ENCODE data around the gene RASSF5.
A peak's percentile ranks its signal among the peaks of the same experiment; 100 is the strongest.
"Not testable (repeated sequence)": the region's sequence is repeated elsewhere in the genome, so short reads cannot be mapped to it uniquely, and the experiment has no call there.

Gene RASSF5

GRCh38 chr1:206477110-206477509 lies 30.2 kb upstream of the RASSF5 start:
- DNase-seq (ENCODE audit: low spot score) = no peak

GRCh38 chr1:206477581-206478380 lies 29.6 kb upstream of the RASSF5 start:
- DNase-seq (ENCODE audit: low spot score) = no peak

DNA sequence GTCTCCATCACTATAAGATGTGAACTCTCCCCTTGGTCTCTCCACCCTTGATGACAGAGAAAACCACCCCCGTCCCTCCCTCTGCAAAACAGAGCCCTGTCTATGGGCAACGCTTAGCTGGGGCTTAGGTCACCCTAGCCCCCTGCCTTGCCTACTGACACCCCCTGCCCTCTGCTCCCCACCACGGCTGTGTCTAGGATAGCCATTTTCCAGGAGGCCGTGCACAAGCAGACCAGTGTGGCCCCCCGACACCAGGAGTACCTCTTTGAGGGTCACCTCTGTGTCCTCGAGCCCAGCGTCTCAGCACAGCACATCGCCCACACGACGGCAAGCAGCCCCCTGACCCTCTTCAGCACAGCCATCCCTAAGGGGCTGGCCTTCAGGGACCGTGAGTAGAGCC lies 28.6 kb upstream of the RASSF5 start:
- no peak for DNase-seq (ENCODE audit: low spot score)

DNA sequence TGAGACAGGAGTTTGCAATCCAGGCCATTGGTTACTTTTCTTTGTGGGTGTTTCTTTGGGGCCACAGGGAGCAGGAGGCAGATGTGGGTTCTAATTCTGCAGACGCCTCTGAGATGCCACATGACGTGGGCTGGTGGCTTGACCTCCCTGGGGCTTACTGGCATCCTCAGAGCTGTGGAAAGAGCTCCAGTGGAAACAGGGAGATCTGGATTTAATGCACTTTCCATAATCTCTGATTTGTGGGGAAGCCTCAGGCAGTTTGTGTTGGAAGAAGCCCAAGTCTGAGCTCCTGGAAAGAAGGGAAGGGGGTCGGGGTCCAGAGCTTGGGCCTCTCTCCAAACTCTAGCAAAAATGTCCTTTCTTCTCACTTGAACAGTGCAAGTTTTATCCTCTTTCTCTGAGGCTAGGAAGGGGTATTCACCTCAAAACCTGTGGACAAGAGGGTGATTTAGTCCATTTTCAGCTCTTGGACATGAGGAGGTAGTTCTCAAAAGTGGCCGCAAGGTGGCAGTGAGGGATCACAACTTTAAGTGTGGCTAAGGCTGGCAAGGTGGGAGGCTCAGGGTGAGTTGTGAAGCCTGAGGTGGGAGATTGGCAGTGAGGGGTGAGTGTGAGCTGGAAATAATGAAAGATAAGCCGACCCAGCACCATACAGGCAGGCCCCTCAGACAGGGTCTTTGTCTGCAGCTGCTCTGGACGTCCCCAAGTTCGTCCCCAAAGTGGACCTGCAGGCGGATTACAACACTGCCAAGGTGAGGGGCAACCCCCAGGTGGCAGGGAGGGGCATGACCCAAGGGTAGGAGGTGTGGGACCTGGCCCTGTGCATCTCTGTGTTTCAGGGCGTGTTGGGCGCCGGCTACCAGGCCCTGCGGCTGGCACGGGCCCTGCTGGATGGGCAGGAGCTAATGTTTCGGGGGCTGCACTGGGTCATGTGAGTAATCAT lies 27.9 kb upstream of the RASSF5 start:
- DNase-seq (ENCODE audit: low spot score) = peak; percentile 95

- no peak for DNase-seq (ENCODE audit: low spot score)
These were observed 27.1 kb upstream of the RASSF5 start for GRCh38 chr1:206480211-206480610.

- no peak for DNase-seq (ENCODE audit: low spot score)
These were observed 24.7 kb upstream of the RASSF5 start for GRCh38 chr1:206482611-206483010.

DNA sequence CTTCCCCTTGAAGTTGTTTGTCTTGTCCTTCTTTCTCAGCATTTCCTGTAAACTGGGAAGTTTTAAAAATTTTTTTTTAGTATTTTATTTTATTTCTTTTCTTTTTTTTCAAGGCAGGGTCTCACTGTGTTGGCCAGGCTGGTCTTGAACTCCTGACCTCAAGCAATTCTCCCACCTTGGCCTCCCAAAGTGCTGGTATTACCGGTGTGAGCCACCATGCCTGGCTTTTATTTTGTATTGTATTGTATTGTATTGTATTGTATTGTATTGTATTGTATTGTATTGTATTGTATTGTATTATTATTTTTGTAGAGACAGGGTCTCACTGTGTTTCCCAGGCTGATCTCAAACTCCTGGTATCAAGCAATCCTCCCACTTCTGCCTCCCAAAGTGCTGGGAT lies 23.5 kb upstream of the RASSF5 start:
- DNase-seq (ENCODE audit: low spot score) = not testable (repeated sequence)

- DNase-seq (ENCODE audit: low spot score) = no peak
These were observed 22.4 kb upstream of the RASSF5 start for GRCh38 chr1:206484901-206485300.

DNA sequence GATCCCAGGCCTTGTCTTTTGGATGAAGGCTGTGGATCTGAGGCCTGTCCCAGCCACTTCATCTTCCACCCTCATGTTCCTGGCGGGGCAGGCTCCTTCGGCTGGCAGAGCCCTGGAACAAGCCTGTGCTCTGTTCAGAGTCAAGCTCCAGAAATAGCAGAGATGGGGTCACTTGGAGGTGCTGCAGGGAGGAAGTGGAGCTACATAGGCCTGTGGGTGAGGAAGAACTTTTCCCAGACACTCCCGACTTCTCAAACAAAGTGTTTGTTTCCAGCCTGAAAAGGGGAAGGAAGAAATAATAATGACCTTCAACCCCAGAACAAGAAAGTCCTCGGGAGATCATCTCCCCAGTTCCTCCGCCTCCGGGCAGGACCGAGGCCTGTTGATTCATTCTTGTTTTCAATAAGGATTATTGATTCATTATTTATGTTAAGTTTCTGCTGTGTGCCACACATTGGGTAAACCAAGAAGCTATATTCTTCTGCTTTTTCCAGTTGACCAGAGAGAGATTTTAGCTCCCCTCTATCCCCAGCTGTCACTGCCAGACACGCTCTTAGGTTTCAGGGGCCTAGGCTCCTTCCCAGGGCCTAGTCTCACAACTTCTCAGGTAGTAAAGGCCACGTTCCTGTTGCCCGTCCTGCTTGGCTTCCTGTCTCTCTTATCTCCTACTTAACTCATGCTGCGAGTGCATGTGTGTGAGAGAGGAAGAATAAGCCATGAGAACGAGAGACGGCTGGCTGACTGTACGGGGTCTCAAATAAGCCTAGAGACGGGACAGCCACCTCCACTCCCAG lies 20.1 kb upstream of the RASSF5 start:
- DNase-seq (ENCODE audit: low spot score) = peak; percentile 61

GRCh38 chr1:206487970-206488369 lies 19.4 kb upstream of the RASSF5 start:
- DNase-seq (ENCODE audit: low spot score) = no peak

GRCh38 chr1:206488466-206488865 lies 18.9 kb upstream of the RASSF5 start:
- DNase-seq (ENCODE audit: low spot score) = no peak

- DNase-seq (ENCODE audit: low spot score) = peak; percentile 95
These were observed 17.2 kb upstream of the RASSF5 start for GRCh38 chr1:206489980-206490770.

- DNase-seq (ENCODE audit: low spot score) = no peak
These were observed 16.4 kb upstream of the RASSF5 start for GRCh38 chr1:206490771-206491405.

- no peak for DNase-seq (ENCODE audit: low spot score)
These were observed 15.7 kb upstream of the RASSF5 start for GRCh38 chr1:206491616-206492015.

DNA sequence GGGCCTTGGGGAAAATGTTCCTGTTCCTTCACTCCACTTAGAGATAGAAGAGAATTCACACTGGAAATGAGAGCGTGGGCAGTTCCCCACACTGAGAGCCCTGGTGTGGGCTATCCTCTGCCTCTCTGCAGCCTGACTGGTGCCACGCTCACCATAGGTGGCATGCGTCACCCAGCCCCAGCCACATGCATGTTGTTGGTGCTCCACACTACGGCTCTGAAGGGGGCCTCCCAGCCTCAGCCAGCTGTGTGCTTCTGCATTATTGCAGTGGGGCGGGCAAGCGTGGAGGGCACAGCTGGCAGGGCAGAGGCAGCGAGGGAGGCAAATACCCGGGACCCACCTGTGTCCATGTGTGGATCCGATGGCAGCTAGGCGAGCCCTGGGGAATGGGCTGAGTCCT lies 14.7 kb upstream of the RASSF5 start:
- no peak for DNase-seq (ENCODE audit: low spot score)

- DNase-seq (ENCODE audit: low spot score) = no peak
These were observed 14.1 kb upstream of the RASSF5 start for GRCh38 chr1:206493279-206493678.

- DNase-seq (ENCODE audit: low spot score) = no peak
These were observed 12.3 kb upstream of the RASSF5 start for GRCh38 chr1:206495011-206495461.

GRCh38 chr1:206495493-206496046 lies 11.8 kb upstream of the RASSF5 start:
- no peak for DNase-seq (ENCODE audit: low spot score)

DNA sequence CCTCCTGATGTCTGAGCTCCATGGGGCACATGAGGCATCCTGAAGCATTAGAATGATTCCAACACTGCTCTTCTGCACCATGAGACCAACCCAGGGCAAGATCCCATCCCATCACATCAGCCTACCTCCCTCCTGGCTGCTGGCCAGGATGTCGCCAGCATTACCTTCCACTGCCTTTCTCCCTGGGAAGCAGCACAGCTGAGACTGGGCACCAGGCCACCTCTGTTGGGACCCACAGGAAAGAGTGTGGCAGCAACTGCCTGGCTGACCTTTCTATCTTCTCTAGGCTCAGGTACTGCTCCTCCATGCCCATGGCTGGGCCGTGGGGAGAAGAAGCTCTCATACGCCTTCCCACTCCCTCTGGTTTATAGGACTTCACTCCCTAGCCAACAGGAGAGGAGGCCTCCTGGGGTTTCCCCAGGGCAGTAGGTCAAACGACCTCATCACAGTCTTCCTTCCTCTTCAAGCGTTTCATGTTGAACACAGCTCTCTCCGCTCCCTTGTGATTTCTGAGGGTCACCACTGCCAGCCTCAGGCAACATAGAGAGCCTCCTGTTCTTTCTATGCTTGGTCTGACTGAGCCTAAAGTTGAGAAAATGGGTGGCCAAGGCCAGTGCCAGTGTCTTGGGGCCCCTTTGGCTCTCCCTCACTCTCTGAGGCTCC lies 11.1 kb upstream of the RASSF5 start:
- DNase-seq (ENCODE audit: low spot score) = no peak

GRCh38 chr1:206497363-206497762 lies 10.0 kb upstream of the RASSF5 start:
- DNase-seq (ENCODE audit: low spot score) = no peak

Measured in COLO829 (cell line).